GM19452 (cell line): ENCODE results near the gene KRTAP5-6.

Experiments
- ATAC-seq: cut with Tn5 transposase; IDR thresholded peaks from one replicate; pipeline ENCODE4 v1.9.1; 2021; ENCODE audit not compliant: unreplicated experiment

KRTAP5-6 gene

DNA sequence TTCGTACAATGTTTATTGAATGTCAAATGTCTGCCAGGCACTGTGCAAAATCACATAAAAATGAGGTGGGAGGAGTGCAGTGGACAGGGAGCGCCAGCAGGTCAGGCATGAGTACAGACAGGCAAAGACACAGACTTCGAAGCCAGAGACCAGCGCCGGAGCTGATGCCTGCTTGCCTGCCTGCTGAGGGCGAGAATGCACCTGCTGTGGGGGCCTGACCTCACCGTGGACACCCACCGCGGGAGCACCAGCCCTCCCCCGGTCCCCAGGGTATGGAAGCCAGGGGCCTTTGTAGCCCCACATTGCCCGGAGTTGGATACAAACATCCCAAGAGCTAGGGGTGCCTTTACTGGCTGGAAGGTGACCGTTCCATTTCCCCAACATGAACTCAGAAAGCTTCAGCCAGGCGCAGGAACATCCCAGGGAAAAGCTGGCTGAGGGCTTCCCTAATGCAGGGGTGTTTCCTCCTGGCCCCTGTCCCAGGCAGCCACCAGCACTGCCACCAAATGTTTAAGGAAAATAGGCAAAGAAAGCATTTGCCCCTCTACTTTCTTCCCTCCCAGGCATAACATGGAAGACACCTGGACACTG is 35.5 kb downstream of the KRTAP5-6 start:
- ATAC-seq = no peak

- ATAC-seq = no peak
Observed at GRCh38 chr11:1733009-1733715, 36.2 kb downstream of the KRTAP5-6 start.

DNA sequence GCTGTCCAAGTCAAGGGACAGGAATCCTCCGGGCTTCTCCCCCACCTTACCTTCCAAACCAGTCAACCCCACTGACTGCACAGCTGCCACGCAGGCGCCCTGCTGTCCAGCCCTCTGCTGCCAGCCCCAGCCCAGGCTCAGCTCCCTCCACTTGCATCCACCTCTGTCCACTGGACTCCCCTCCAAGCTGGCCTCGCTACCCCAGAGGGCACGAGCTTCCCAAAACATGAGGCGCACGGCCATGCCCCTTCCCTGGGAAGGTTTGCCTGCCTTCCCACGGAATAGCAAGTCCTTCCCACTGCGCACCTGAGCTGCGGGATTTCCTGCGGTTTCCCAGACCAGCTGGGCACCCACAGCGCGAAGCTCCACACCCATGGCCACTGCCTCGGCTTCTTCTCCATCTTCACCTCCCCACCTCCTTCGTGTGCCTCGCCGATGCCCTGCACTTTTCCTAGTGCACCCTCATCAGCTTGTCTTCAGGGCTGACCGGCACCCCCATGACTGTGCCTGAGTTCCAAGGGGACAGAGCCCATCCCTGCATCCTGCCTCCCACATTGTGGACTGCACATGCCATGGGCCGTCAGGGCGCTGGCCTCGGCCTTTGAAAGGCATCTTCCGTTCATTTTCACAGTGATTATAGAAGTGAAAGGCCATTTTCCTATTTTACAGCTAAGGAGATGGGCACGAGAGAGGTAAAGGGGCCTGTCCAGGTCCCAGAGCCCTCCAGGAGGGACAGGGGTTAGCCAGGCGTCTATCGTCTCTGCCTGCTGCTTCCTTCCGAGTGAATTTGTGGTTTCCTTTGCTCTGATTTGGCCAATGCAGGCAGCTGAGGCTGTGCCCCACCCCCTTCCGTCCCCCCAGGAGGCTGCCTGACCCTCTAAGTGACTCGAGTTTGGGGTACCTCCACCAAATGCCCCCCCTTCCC is 37.0 kb downstream of the KRTAP5-6 start:
- ATAC-seq = no peak

DNA sequence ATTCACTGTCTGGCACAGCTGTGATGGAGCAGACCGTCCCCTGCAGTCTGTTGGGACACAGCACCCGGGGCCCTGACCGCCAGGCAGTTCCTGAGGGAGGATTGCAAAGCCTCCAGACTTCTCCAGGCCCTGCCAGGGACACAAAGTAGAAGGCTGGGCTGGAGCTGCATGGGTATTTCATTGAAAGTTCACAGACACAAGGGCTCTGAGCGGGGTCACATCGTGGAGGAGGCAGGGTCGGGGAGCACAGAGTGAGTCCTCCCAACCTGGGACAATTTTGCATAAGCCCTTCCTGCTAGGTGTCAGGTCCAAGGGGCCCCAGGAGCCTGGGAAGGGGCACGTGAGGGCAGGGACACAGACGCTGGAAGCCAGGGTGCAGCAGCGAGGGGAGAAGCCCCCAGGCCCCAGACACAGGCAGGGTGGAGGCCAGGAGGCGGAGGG is 37.7 kb downstream of the KRTAP5-6 start:
- no peak for ATAC-seq

DNA sequence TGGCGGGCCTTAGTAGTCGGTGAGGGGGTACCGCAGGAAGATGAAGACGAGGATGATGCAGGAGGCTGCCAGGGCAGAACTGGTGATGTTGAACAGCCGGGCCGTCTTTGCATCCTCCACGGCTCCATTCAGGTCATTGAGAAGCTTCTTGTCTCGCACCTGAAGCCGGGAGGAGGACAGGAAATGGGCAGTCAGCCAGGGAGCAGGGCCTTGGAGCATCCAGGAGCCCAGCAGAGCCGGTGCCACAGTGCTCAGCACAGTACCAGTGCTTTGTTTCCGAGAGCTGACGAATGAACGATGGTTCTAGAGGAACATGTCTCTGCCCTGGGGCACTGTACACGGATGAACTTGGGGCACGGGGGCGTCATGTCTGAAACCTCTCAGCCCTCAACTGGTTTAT is 38.3 kb downstream of the KRTAP5-6 start:
- ATAC-seq = no peak

- no peak for ATAC-seq
Observed at GRCh38 chr11:1736447-1736992, 39.5 kb downstream of the KRTAP5-6 start.

DNA sequence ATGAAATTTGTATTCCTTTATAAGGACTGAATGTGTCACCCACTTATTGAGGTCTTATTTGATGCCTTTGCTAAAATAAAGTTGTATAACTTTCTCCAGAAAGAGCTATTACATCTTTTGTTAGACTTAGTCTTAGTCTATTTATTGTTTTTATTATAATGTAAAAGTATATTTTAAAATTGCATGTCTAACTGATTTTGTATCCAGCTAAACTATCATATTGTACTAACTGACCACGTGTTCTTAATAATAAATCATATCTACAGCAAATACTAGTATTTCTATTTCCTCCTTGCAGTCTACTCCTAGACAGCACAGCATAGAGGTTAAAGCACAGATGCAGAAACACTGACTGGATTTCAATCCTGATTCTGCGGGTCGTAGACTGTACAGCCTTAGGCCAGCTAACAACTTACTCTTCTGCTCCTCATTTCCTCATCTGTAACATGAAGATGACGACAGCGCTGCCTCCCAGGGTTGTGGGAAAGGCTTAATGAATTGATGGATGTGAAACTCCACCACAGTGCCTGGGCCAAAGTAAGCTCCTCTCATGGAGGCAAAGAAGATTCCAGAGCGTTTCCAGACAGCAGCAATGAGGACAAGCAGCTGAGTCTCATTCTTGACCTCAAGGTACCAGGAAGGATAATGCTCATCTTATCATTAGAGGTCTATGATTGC is 40.2 kb downstream of the KRTAP5-6 start:
- ATAC-seq = no peak

GRCh38 chr11:1738380-1738779 is 41.4 kb downstream of the KRTAP5-6 start:
- no peak for ATAC-seq

- no peak for ATAC-seq
Observed at GRCh38 chr11:1739576-1739975, 42.6 kb downstream of the KRTAP5-6 start.

DNA sequence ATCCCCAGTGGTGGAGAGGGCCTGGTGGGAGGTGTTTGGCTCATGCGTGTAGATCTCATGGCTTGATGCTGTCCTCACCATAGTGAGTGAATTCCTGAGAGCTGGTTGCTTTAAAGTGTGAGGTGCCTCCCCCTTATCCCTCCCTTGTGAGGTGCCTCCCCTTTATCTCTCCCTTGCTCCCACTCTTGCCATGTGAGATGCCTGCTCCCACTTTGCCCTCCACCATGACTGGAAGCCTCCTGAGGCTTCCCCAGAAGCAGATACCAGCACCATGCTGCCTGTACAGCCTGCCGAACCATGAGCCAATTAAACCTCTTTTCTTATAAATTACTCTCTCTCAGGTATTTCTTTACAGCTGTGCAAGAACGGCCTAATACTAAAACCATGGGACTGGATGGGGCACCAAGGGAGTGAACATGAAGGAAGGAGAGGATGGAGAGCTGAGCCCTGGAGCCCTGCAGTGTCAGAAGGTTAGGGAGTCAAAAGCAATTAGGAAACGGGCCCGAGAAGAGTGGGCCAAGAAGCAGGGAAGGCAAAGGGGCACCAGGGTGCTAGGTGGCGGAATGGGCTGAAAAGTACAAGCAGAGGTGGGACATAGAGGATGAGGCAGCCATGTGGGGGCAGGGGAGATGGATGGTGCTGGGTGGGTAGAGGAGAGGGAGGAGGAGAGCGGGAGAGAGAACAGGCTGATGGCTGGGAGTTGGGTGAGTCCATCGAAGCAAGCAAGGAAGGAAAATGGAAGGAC is 44.0 kb downstream of the KRTAP5-6 start:
- no peak for ATAC-seq

GRCh38 chr11:1741741-1742140 is 44.7 kb downstream of the KRTAP5-6 start:
- no peak for ATAC-seq

DNA sequence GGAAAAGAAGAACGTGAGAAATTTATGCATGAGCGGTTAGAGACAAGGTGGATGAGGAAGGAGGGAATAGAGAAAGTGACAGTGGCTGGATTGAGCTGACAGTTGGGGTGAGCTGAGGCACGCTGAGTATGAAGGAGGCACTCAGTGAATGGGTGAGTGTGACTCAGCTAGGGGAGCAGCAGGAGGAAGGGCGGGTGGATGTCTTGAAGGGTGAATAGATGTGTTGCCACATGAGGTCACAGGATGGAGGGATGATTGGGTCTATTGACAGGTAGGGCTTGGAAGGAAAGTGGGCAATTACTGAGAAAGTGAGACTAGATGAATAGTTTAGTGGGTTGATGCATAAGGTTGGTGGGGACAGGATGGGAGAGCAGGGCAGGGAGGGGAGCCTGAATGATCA is 45.4 kb downstream of the KRTAP5-6 start:
- no peak for ATAC-seq

- no peak for ATAC-seq
Observed at GRCh38 chr11:1742869-1743584, 46.0 kb downstream of the KRTAP5-6 start.

GRCh38 chr11:1743585-1744136 is 46.7 kb downstream of the KRTAP5-6 start:
- ATAC-seq = no peak

- no peak for ATAC-seq
Observed at GRCh38 chr11:1744137-1744886, 47.3 kb downstream of the KRTAP5-6 start.

DNA sequence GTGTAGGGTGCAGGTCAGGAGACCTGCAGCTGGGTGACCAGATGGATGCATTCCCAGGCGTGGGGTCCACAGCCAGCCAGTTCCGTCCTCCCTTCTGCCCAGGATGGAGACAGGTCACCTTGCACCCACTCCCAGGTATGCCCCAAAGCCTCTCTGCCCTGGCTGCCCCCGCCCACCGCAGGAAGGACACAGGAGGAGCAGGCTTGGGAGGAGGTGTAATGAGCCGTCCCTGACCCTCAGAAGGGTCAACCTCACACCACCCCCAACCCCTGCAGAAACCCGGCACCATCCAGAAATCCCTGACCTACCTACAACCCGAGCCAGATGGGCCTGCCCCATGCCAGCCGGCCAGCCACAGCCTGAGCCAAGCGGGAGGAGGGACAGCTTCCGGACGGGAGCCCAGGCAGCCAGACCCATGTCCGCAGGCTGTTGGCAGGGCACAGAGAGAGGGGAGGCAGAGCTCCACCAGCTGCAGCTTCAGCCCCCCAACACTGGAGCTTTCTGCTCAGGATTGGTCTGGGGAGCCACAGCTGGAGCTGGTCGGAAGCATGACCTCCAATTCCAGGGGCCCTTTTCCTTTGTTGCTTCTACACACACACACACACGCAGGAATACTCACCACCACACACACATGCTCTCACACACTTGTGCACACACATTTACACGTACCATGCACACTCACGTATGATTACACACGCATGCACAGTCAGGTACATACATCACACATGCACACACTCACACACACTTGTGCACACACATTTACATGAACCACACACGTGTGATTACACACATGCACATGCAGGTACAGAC is 48.1 kb downstream of the KRTAP5-6 start:
- ATAC-seq = no peak

DNA sequence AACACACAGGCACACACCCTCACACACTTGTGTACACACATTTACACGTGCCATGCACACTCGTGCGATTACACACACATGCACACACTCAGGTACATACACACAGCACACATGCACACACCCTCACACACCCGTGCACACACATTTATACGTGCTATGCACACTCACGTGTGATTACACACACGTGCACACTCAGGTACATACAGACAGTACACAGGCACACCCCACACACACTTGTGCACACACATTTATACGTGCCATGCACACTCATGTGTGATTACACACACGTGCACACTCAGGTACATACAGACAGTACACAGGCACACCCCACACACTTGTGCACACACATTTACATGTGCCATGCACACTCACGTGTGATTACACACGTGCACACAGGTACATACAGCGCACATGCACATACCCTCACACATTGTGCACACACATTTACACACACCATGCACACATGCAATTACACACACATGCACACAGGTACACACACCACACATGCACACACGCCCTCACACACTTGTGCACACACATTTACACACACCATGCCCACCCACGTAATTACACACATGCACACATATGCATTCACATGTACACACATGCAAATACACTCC is 48.8 kb downstream of the KRTAP5-6 start:
- no peak for ATAC-seq
